AG10803 (cell line): ENCODE results near the gene HDAC11.

Source experiments
- DNase-seq: peaks from one replicate; pipeline ENCODE4 v3.0.0; 2010; ENCODE audit warnings: low read depth
- H3K4me3 ChIP-seq: 2 replicates; pipeline ENCODE4 v1.5.1; 2011; ENCODE audit warnings: mild to moderate bottlenecking, low read length, control low read depth
- CTCF ChIP-seq: conservative IDR thresholded peaks from 2 replicates; pipeline ENCODE4 v1.5.1; 2011; ENCODE audit warnings: mild to moderate bottlenecking, low read length, control low read depth, inconsistent platforms

HDAC11 gene

DNA sequence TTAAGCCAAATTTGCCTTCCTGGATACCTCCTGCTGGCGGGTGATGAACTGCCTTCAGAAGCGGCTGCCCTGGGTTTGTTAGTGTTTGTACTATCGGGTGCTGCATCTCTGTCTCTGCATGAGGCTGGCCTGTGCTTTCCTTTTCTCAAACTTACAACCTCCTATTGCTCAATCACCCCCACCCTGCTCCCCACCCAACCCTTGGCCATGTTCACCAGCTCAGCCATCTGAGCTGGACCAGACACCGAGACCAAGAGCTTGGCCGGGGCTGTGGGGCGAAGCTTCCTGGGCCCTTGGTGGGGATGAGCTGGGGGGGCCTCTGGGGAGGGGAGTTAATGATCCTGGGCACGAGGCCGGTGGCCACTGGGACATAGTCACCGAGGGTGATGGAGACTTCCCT lies 52.0 kb downstream of the HDAC11 start:
- no peak overlapping the region for H3K4me3 ChIP-seq
- DNase-seq: peak; percentile 53
- no peak; the same call in 1 of the 2 replicates for TF ChIP-seq CTCF

DNA sequence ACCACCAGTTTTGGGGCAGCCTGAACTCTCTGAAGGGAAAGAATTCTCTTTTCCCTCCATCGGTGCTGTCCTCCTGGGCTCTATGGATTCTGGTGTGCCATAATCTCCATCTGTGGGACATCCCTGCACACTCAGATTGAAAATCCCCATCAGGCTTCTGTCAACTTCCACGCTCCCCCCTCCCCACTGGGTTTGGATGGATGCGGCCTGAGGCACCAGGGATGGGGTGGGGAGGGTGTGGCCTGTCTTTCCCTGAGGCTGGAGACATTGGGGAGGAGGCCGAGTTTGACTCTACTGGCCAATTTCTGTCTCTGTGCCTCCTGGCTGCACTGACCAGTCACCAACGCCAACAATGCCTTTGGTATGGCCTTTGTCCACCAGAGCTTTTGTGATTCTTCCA lies 52.5 kb downstream of the HDAC11 start:
- no peak overlapping the region for H3K4me3 ChIP-seq
- DNase-seq: no peak
- no peak for TF ChIP-seq CTCF

DNA sequence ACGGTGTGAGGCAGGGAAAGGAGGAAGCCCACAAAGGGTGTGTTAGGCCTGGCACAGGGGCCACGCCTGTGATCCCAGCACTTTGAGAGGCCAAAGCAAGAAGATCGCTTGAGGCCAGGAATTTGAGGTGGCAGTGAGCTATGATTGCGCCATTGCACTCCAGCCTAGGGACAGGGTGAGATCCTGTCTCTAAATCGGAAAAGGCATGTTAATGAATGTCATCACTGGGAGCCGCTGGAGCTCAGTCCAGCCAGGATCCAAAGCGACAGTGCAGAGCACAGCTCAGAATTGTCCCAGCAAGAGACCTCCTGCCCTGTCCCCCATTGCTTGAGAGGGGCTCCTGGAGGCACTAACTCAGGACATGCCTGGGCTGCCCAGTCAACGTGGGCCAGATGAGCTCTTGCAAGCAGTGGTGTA lies 53.8 kb downstream of the HDAC11 start:
- H3K4me3 ChIP-seq: no peak overlapping the region
- no peak for DNase-seq
- TF ChIP-seq CTCF: no peak

DNA sequence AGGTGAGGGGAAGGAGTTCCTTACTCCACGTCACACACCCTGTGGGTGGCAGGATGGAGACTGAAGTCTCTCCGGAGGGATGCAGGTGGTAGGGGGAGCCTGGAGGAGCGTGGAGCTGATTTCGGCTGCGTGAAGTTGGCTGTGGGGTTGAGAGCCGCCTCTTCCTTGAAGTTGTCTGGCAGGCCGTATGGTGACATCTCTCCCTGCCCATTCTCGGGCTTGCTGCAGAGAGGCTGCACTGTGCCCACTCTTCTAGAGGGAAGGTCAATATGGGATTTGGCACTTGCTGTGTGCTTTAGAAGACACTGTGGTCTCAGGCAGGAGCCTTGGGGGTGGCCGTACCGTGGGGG lies 55.4 kb downstream of the HDAC11 start:
- no peak overlapping the region for H3K4me3 ChIP-seq
- no peak for DNase-seq
- no peak for TF ChIP-seq CTCF

- TF ChIP-seq CTCF: no peak
- no peak overlapping the region for H3K4me3 ChIP-seq
- peak; percentile 60 for DNase-seq
Measured at GRCh38 chr3:13535905-13536304, 55.8 kb downstream of the HDAC11 start.

- no peak for DNase-seq
- no peak overlapping the region for H3K4me3 ChIP-seq
- TF ChIP-seq CTCF: no peak
Measured at GRCh38 chr3:13536432-13536831, 56.3 kb downstream of the HDAC11 start.

- H3K4me3 ChIP-seq: no peak overlapping the region
- no peak for DNase-seq
- TF ChIP-seq CTCF: no peak
Measured at GRCh38 chr3:13536832-13537231, 56.7 kb downstream of the HDAC11 start.
